Cardiac fibroblast (primary cell): ENCODE results near the gene MYT1.

ENCODE experiments used
- DNase-seq, 2 donors: peaks; one replicate each; pipeline versions ENCODE4 v3.0.0 to v3.0.0-alpha.2; 2010; ENCODE audit warnings: low read depth in 2 of 2
- H3K4me3 ChIP-seq, 2 donors: replicated peaks in 1 of 2; 1 replicate in 1 of 2; 2 replicates in 1 of 2; pipeline ENCODE4 v1.5.1; 2011; ENCODE audit warnings: low read depth in 2 of 2, low read length in 2 of 2, mild to moderate bottlenecking in 2 of 2, moderate library complexity in 1 of 2
- TF ChIP-seq, protein P1 (sequence below): IDR thresholded peaks from one replicate; pipeline ENCODE4 v1.5.1; 2011; ENCODE audit warnings: low read depth, mild to moderate bottlenecking, low read length, inconsistent platforms

MYT1 gene

GRCh38 chr20:64260239-64260638 lies 96.0 kb downstream of the MYT1 start:
- TF ChIP-seq, protein P1, sequence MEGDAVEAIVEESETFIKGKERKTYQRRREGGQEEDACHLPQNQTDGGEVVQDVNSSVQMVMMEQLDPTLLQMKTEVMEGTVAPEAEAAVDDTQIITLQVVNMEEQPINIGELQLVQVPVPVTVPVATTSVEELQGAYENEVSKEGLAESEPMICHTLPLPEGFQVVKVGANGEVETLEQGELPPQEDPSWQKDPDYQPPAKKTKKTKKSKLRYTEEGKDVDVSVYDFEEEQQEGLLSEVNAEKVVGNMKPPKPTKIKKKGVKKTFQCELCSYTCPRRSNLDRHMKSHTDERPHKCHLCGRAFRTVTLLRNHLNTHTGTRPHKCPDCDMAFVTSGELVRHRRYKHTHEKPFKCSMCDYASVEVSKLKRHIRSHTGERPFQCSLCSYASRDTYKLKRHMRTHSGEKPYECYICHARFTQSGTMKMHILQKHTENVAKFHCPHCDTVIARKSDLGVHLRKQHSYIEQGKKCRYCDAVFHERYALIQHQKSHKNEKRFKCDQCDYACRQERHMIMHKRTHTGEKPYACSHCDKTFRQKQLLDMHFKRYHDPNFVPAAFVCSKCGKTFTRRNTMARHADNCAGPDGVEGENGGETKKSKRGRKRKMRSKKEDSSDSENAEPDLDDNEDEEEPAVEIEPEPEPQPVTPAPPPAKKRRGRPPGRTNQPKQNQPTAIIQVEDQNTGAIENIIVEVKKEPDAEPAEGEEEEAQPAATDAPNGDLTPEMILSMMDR, result no peak
- no peak for DNase-seq
- no peak overlapping the region for H3K4me3 ChIP-seq

GRCh38 chr20:64261138-64261537 lies 96.9 kb downstream of the MYT1 start:
- DNase-seq, result peak; percentile 13 to 76
- TF ChIP-seq, protein P1, result no peak
- H3K4me3 ChIP-seq, result no peak overlapping the region

- TF ChIP-seq, protein P1, result no peak
- no peak overlapping the region for H3K4me3 ChIP-seq
- DNase-seq, result no peak
Observed at GRCh38 chr20:64264091-64264490, 99.8 kb downstream of the MYT1 start.

DNA sequence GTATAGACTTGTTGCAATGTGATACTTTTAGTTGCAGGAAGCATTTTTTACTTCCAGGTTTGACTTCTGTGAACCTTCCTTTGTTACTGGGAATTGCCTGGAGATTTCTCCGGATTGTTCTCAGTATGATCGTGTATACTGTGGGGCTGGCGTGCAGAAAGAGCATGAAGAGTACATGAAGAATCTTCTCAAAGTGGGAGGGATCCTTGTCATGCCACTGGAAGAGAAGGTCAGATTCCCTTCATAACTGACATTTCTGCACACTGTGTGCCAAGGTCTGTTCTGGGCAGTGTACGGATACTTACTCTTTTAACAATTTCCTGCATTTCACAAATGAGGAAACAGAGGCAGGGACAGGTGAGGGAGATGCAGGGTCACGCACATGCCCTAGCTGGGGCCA lies 100.9 kb downstream of the MYT1 start:
- DNase-seq, result no peak
- no peak overlapping the region for H3K4me3 ChIP-seq
- TF ChIP-seq, protein P1, result no peak

DNA sequence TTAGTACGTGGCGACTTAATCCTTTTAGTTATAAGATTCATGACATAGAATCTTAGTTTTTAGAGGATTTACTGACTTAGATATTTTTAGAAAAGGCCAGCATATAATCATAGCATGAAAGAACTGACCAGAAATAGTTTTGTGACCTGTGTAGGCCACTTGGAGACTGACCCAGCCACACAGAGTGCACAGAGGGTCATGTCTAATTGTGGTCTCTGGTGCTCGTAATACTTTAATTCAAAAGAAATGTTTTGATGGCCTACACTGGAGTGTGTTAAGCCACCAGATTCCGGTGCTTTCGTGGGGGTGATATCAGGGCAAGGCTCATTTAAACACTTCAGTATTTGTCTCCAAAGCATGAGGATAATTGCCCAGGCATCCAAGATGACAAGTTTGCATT lies 102.7 kb downstream of the MYT1 start:
- TF ChIP-seq, protein P1, result no peak
- no peak for DNase-seq

DNA sequence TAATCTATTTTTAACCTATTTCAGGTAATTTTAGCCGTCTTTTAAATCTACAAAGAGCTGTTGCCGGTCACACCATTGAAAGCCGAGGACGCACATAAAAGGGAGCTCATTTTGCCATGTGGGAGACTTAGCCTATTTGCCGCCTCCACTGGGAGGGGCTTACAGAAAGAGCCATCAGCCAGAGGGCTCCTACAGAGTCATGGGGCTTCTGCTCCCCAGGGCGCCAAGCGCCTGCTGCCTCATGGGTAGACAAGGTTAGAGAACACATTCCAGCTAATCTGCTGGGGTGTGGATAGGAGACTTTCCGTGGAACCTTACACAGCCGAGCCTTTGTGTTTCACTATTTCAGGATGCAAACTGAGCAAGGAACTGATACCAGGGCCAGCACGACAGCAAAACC lies 103.9 kb downstream of the MYT1 start:
- TF ChIP-seq, protein P1, result no peak
- DNase-seq, result no peak
- H3K4me3 ChIP-seq, result no peak overlapping the region

More for the DNA sequence above, 102.7 kb downstream of the MYT1 start:
- no peak overlapping the region for H3K4me3 ChIP-seq
